ENCODE measurements around the gene SKI.

Gene SKI

DNA sequence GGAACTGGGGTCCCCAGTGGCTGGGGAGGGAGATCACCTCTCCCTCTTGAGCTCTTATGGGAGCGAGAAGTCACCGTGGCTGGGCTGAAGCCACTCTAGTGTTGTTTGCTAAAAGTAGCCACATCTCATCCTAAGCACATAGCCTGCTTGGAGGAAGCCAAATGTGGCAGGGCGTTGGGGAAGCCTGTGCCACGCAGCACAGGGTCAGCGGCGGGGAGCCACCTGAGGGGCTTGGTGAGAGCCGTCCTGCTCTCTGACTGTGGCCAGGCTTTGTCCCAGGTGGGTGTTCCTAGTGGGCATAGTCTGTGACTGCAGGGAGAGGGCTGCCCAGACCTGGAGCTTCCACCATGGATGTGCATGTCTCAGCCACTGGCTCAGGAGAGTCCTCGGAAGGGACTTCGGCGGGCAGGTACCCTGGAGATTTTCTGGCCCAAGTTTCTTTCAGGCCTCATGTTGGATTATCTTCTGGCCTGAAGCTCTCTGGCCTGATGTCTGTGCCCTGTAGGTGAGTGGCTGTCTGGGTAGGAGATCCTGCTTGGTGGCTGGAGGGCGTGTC, 124.3 kb downstream of the SKI start:
- Histone ChIP-seq H3K4me1 (ENCODE audit: insufficient read depth, low read length) (no peaks in the 10 kb centered on the region), H3K9ac (ENCODE audit: low read depth, low read length) (no peak overlapping the region), H3K9me3 (ENCODE audit: control insufficient read depth, insufficient read depth, low read length) (no peaks in the 10 kb centered on the region), H3K36me3 (ENCODE audit: insufficient read depth, low read length) (no peaks in the 10 kb centered on the region)

DNA sequence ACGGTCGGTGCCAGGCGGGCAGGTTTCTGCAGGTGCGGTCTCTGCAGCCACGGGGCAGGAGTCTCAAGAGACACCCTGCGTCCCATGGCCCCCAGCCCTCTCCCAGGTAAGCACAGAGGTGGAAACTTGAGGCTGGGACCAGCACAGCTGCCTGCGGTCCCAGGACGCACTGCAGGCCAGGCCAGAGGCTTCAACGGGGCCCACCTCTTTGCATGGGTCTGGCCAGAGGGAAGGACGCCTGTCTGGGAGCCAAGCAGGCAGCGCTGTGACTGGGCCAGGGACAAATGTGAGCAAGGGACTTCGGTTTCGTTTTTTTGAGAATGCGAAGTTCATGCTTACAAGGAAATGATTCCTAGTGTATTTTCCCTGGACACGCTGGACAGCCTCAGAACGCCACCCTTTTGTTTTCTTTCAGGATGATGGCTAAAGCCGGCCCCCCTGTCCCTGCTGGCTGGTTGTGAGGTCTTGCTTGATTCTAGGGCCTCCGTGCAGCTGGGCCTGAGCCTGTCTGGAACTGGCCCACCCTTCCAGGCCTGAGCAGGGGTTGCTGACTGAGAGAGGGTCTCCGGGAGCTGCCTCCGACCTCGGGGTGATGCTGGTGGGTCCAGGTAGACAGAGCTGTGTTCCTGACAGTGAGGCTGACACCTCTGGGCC, 124.9 kb downstream of the SKI start:
- H3K9ac ChIP-seq (ENCODE audit: low read depth, low read length), result no peak overlapping the region
- H3K9me3 ChIP-seq (ENCODE audit: control insufficient read depth, insufficient read depth, low read length), result no peaks in the 10 kb centered on the region
- H3K36me3 ChIP-seq (ENCODE audit: insufficient read depth, low read length), result no peaks in the 10 kb centered on the region
- H3K4me1 ChIP-seq (ENCODE audit: insufficient read depth, low read length), result no peaks in the 10 kb centered on the region

DNA sequence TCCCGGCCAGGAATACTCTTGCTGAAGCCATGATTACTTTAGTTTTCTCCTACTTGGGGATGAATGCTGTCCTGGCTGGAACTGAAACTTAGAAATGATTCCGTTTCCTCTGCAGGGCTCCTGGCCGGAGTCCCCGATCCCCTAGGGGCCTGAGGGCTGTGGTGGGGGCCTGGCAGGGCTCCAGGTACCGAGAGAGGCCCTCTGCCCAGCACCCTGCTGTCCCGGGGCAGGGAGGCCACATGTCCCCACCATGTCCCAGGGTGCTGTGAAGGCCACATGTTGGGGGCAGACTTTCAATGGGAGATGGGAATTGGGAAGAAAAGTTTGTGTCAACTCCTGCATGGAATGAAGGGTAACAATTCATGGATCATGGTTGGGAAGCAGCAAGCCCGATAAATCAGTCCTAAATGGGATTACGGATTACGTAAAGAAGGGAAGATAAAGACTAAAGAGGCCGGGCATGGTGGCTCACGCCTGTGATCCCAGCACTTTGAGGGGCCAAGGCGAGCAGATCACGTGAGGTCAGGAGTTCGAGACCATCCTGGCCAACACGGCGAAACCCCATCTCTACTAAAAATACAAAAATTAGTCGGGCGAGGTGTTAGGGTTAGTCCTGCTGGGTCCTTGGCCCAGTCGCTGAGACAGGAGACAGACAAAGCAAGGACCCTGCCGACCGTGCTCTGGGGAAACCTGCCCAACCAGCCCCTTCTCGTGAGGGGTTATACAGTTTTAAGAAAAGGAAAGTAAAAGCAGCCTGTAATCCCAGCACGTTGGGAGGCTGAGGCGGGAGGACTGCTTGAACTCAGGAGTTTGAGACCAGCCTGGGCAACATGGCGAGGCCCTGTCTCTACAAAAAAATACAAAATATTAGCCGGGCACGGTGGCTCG, 125.7 kb downstream of the SKI start:
- Histone ChIP-seq H3K9ac (ENCODE audit: low read depth, low read length) (no peak overlapping the region), H3K9me3 (ENCODE audit: control insufficient read depth, insufficient read depth, low read length) (no peaks in the 10 kb centered on the region), H3K4me1 (ENCODE audit: insufficient read depth, low read length) (no peaks in the 10 kb centered on the region), H3K36me3 (ENCODE audit: insufficient read depth, low read length) (no peaks in the 10 kb centered on the region)

DNA sequence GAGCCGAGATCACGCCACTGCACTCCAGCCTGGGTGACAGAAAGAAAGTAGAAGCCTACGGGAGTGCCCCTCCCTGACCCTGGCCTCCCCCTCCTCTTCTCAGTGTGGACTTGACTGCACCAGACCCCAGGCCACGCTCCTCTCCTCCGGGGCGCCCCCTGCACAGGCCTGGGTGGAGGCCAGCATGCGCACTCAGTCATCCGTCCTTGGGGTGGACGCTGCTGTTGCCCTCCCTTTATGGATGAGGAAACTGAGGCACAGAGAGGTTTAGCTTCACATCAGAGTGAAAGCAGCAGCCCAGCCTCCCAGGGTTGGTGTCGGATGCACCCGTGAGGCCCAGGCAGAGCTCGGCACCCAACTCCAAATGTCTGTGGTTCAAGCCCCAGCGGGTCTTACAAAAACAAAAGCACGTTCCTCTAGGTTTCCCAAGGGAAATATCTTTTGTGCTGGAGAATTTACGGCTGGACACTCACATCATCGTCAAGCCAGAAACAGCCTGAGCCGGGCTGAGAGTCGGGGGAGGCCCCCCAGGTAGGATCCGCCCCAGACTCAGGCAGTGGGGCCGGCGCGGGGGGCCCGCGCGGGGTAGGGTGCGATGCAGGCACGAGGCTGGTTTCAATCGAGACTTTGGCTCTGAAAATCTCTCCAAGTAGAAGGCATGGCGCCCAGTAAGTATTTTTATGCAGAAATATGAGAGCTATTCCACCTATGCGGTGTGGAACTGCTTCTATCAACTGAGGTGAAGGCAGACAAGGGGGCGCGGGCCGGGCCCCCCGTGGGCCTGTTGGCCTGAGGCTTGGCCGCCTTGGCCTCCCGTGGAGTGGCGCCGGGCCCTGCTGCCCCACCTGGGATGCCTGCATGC, 126.6 kb downstream of the SKI start:
- Histone ChIP-seq H3K4me1 (ENCODE audit: insufficient read depth, low read length) (no peaks in the 10 kb centered on the region), H3K9me3 (ENCODE audit: control insufficient read depth, insufficient read depth, low read length) (no peaks in the 10 kb centered on the region), H3K36me3 (ENCODE audit: insufficient read depth, low read length) (no peaks in the 10 kb centered on the region), H3K9ac (ENCODE audit: low read depth, low read length) (no peak overlapping the region)

DNA sequence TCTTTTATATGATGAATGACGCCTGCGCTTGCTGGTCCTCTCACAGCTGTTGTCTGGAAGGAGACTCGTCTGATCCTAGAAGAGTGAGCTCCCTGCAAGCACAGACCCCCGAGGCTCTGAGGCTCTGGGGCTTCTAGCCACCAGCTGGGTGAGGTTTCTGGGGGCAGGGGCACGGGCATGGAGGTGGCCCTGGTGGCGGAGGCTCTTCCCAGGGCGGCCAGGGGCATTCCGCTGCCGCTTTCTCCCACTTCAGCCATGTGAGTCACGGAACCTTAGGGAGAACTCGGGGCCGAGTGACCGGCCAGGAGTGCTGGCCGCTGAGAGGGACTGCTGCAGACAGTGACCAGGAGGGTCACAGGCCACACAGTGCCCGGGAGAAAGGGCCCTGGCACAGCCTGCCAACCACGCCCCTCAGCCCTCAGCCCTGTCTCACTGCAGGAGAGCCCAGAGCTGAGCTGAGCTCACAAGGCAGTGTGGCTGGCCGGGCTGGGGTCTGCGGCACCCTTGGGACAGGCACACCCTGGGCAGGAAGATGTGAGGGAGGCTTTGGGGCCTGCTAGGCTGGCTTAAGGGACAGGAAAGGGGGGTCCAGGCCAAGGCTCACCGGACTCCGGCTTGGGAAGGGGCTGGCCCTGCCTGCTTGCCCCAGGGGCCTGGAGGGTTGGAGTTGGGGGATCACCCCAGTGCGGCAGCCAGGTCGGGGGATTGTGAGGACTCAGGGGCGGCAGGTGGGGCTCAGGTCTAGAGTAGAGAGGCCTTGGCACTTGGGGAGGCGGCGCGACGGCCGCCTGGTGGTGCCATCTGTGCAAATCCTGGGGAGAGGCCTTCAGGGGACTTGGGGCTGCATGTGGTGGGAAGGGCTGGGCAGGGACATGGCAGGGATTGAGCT, 127.5 kb downstream of the SKI start:
- H3K36me3 ChIP-seq (ENCODE audit: insufficient read depth, low read length), result no peaks in the 10 kb centered on the region
- H3K9me3 ChIP-seq (ENCODE audit: control insufficient read depth, insufficient read depth, low read length), result no peaks in the 10 kb centered on the region
- H3K4me1 ChIP-seq (ENCODE audit: insufficient read depth, low read length), result no peaks in the 10 kb centered on the region
- H3K9ac ChIP-seq (ENCODE audit: low read depth, low read length), result no peak overlapping the region

DNA sequence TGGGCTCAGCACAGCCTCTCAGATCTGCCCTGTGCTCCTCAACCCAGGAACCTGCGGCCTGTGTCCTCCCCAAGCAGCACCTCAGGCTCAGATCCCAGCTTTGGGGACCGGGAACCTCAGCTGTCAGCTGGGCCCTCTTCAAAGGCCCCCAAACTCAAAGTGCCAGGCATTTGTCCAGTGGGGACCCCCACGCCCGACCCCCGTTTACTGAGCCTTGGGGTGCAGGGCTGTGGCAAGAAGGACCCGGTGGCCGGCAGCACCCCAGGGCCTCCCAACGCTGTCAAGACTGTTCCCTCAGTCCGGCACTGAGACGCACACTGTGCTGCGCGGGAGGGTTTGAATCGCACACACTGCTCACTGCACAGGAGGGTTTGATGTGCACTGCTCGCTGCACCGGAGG, 128.3 kb downstream of the SKI start:
- Histone ChIP-seq H3K4me1 (ENCODE audit: insufficient read depth, low read length) (no peaks in the 10 kb centered on the region), H3K9ac (ENCODE audit: low read depth, low read length) (no peak overlapping the region), H3K9me3 (ENCODE audit: control insufficient read depth, insufficient read depth, low read length) (no peaks in the 10 kb centered on the region), H3K36me3 (ENCODE audit: insufficient read depth, low read length) (no peaks in the 10 kb centered on the region)

DNA sequence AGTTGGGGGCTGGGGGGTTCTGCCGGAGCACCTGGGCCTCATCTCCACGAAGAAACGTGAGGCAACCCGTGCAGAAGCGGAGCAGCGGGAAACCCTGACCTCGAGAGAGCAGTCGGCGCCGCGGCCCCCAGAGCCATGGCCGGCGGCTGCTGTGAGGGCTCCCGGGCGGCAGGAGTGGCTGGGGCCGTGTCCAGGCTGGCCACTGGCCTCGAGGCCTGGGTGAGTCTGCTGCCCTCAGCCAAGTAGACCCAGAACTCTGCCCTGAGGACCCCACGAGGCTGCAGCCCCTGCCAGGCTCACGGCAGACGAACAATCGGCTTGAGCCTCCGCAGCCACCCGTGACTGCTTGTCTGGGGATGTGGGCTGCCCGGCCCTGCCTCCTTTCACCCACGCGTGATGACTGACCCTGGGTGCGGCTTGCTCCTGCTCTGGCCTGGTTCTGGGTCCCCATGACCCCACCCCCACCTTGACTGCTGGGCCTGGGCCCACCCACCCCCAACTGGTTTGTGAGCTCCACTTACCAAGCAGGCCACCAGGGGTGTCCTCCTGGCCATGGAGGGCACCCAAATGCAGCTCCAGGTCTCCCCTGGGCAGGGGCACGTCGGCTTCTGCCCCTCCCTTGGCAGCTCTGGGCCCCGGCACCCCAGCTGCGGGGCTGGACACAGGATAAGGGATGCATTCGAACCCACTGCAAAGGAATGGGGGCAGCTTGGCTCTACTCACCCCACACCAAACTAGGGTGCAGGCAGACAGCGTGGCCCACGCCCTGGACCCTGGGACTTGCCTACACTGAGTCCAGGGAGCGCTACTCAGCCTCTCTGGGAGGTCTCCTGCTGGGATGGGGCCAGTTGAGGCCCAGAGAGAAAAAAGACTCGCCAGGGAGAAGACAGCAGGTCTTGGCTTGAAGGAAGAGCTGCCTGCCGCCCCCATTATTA, 129.1 kb downstream of the SKI start:
- Histone ChIP-seq H3K36me3 (ENCODE audit: insufficient read depth, low read length) (no peaks in the 10 kb centered on the region), H3K9ac (ENCODE audit: low read depth, low read length) (no peak overlapping the region), H3K4me1 (ENCODE audit: insufficient read depth, low read length) (no peaks in the 10 kb centered on the region), H3K9me3 (ENCODE audit: control insufficient read depth, insufficient read depth, low read length) (no peaks in the 10 kb centered on the region)

DNA sequence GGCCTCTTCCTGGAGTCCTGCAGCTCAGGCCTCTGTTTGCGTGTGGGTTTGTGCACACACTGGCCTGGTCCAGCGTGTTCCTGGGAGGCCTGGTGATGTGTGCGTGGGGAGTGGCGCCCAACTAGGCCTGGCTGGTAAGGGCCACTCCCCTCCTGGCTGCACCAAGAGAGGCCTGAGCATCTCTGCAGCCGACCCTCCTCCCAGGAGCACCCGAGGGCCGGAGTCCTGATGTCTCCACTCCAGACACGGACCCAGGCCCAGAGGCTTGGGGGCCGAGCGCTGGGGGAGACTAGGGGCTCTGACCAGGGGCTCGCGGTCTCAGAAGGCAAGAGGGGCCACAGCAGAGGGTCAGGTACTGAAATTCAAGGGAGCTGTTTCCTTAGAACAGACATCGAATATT, 130.0 kb downstream of the SKI start:
- Histone ChIP-seq H3K4me1 (ENCODE audit: insufficient read depth, low read length) (no peaks in the 10 kb centered on the region), H3K9me3 (ENCODE audit: control insufficient read depth, insufficient read depth, low read length) (no peaks in the 10 kb centered on the region), H3K36me3 (ENCODE audit: insufficient read depth, low read length) (no peaks in the 10 kb centered on the region), H3K9ac (ENCODE audit: low read depth, low read length) (no peak overlapping the region)

DNA sequence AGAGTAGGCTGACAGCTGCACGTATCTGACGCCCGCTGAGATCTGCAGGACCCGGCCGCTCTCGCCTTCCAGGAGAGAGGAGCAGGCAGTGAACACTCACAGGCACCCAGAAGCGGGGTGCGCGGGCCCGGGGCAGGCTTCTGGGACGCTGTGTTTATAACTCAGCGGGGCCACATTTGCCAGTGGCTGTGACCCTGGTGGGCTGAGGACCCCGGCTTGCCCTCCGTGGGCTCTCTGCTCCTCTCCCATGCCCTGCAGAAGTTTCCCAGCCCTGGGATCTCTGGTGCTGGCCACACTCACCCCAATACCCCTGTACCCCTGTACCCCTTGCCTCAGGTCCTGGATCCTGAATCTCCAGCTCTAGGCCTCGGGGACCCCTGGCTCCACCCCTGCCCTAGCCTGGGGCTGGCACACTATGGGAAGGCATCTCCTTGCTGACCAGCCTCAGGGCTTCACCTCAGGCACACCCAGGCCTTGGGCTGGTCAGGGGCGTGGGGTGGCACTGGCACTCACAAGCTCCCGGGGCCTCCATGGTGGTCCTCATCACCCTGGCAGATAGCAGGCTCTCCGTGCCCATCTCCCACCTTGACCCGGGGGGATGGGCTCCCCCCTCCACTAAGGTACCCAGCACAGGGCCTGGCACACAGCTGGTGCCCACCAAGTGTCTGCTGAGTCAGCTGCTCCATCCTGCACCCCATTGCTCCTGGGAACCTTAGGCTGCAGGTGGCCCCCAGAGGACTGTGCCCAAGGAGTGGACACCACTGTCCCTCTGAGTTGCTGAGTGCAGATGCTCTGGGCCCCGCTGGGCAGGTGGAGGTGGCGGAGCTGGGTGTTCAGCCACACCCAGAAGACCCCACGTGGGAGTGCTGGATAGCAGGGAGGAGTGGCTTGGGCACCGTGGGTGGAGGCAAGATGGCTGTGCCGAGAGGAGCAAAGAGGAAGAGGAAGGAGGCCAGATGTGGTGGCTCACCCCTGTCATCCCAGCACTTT, 130.8 kb downstream of the SKI start:
- Histone ChIP-seq H3K9me3 (ENCODE audit: control insufficient read depth, insufficient read depth, low read length) (no peaks in the 10 kb centered on the region), H3K36me3 (ENCODE audit: insufficient read depth, low read length) (no peaks in the 10 kb centered on the region), H3K4me1 (ENCODE audit: insufficient read depth, low read length) (no peaks in the 10 kb centered on the region), H3K9ac (ENCODE audit: low read depth, low read length) (no peak overlapping the region)

Measured in ES-I3 (cell line).